ENCODE data around the gene CTIF.

CTIF gene

GRCh38 chr18:48581206-48581605 is 42.4 kb downstream of the CTIF start:
- Histone ChIP-seq H3K79me1 (replicated peaks; ENCODE audit: low read length, poor library complexity, severe bottlenecking) (peaks cover 54% of the 10 kb centered on the region), H2AK5ac (ENCODE audit: low read length, severe bottlenecking) (peak overlapping the region; percentile 44), H2BK12ac (ENCODE audit: low read length in 2 of 2) (no peak overlapping the region), H3K23ac (ENCODE audit: low read length in 2 of 2) (no peak overlapping the region), H3K4me1 (ENCODE audit: control insufficient read depth, insufficient read depth, low read depth, low read length) (peaks cover 24% of the 10 kb centered on the region), H3K4ac (ENCODE audit: low read depth in 1 of 2, low read length in 2 of 2) (no peak overlapping the region), H3K27ac (ENCODE audit: low read length, poor library complexity, severe bottlenecking) (no peak overlapping the region), H3K9me3 (ENCODE audit: control insufficient read depth, low read length) (no peaks in the 10 kb centered on the region), H3K4me2 (ENCODE audit: low read length, poor library complexity, severe bottlenecking) (no peak overlapping the region), H2BK15ac (ENCODE audit: low read depth, poor library complexity, severe bottlenecking) (no peak overlapping the region), H3K4me3 (ENCODE audit: insufficient read depth in 1 of 2, low read depth in 1 of 2, low read length in 2 of 2) (no peak overlapping the region), H2BK5ac (ENCODE audit: low read depth, low read length, poor library complexity, severe bottlenecking) (no peak overlapping the region), H3K36me3 (ENCODE audit: control insufficient read depth in 1 of 2, insufficient read depth in 2 of 2, low read depth in 1 of 2, low read length in 2 of 2) (peaks cover 7 to 27% of the 10 kb centered on the region in 2 experiments), H4K8ac (ENCODE audit: low read length) (no peak overlapping the region), H2AFZ (ENCODE audit: low read depth, low read length) (no peak overlapping the region), H3K9ac (ENCODE audit: low read length) (peak overlapping the region; percentile 31), H4K91ac (ENCODE audit: low read length) (no peak overlapping the region), H3K18ac (ENCODE audit: low read depth in 1 of 2, low read length in 2 of 2) (peak overlapping the region in 1 of 2 experiments; percentile 22), H3K27me3 (ENCODE audit: control insufficient read depth in 1 of 2, insufficient read depth in 1 of 2, low read length in 2 of 2) (no peaks in the 10 kb centered on the region), H3K14ac (ENCODE audit: low read length in 2 of 2) (no peak overlapping the region), H2BK120ac (ENCODE audit: low read depth, low read length) (no peak overlapping the region)
- DNase-seq = no peak
- 92% methylated on average over 4 of the region's 4 CpGs for WGBS

GRCh38 chr18:48581941-48582340 is 43.1 kb downstream of the CTIF start:
- Histone ChIP-seq H3K18ac (ENCODE audit: low read depth in 1 of 2, low read length in 2 of 2) (no peak overlapping the region), H3K36me3 (ENCODE audit: control insufficient read depth in 1 of 2, insufficient read depth in 2 of 2, low read depth in 1 of 2, low read length in 2 of 2) (peaks cover 7 to 23% of the 10 kb centered on the region in 2 experiments), H3K79me1 (replicated peaks; ENCODE audit: low read length, poor library complexity, severe bottlenecking) (peaks cover 48% of the 10 kb centered on the region), H4K8ac (ENCODE audit: low read length) (peak overlapping the region; percentile 27), H2BK120ac (ENCODE audit: low read depth, low read length) (no peak overlapping the region), H3K23ac (ENCODE audit: low read length in 2 of 2) (no peak overlapping the region), H3K14ac (ENCODE audit: low read length in 2 of 2) (no peak overlapping the region), H3K4me3 (ENCODE audit: insufficient read depth in 1 of 2, low read depth in 1 of 2, low read length in 2 of 2) (no peak overlapping the region), H2BK15ac (ENCODE audit: low read depth, poor library complexity, severe bottlenecking) (no peak overlapping the region), H2AFZ (ENCODE audit: low read depth, low read length) (no peak overlapping the region), H2AK5ac (ENCODE audit: low read length, severe bottlenecking) (no peak overlapping the region), H3K9ac (ENCODE audit: low read length) (no peak overlapping the region), H3K27ac (ENCODE audit: low read length, poor library complexity, severe bottlenecking) (no peak overlapping the region), H3K4ac (ENCODE audit: low read depth in 1 of 2, low read length in 2 of 2) (no peak overlapping the region), H3K27me3 (ENCODE audit: control insufficient read depth in 1 of 2, insufficient read depth in 1 of 2, low read length in 2 of 2) (no peaks in the 10 kb centered on the region), H3K9me3 (ENCODE audit: control insufficient read depth, low read length) (no peaks in the 10 kb centered on the region), H2BK12ac (ENCODE audit: low read length in 2 of 2) (no peak overlapping the region), H3K4me2 (ENCODE audit: low read length, poor library complexity, severe bottlenecking) (no peak overlapping the region), H3K4me1 (ENCODE audit: control insufficient read depth, insufficient read depth, low read depth, low read length) (peaks cover 23% of the 10 kb centered on the region), H2BK5ac (ENCODE audit: low read depth, low read length, poor library complexity, severe bottlenecking) (no peak overlapping the region), H4K91ac (ENCODE audit: low read length) (no peak overlapping the region)
- WGBS = 94% methylated on average over 8 of the region's 8 CpGs
- DNase-seq = no peak

GRCh38 chr18:48582946-48583345 is 44.1 kb downstream of the CTIF start:
- Histone ChIP-seq H3K9me3 (ENCODE audit: control insufficient read depth, low read length) (no peaks in the 10 kb centered on the region), H3K9ac (ENCODE audit: low read length) (no peak overlapping the region), H3K79me1 (replicated peaks; ENCODE audit: low read length, poor library complexity, severe bottlenecking) (peaks cover 43% of the 10 kb centered on the region), H3K18ac (ENCODE audit: low read depth in 1 of 2, low read length in 2 of 2) (no peak overlapping the region), H2AK5ac (ENCODE audit: low read length, severe bottlenecking) (no peak overlapping the region), H3K36me3 (ENCODE audit: control insufficient read depth in 1 of 2, insufficient read depth in 2 of 2, low read depth in 1 of 2, low read length in 2 of 2) (peaks cover 2 to 16% of the 10 kb centered on the region in 2 experiments), H3K4me1 (ENCODE audit: control insufficient read depth, insufficient read depth, low read depth, low read length) (peaks cover 23% of the 10 kb centered on the region), H3K4ac (ENCODE audit: low read depth in 1 of 2, low read length in 2 of 2) (no peak overlapping the region), H3K27ac (ENCODE audit: low read length, poor library complexity, severe bottlenecking) (no peak overlapping the region), H2BK120ac (ENCODE audit: low read depth, low read length) (no peak overlapping the region), H3K14ac (ENCODE audit: low read length in 2 of 2) (no peak overlapping the region), H4K91ac (ENCODE audit: low read length) (no peak overlapping the region), H2BK5ac (ENCODE audit: low read depth, low read length, poor library complexity, severe bottlenecking) (no peak overlapping the region), H2BK12ac (ENCODE audit: low read length in 2 of 2) (peak overlapping the region in 1 of 2 experiments; percentile 29), H3K4me3 (ENCODE audit: insufficient read depth in 1 of 2, low read depth in 1 of 2, low read length in 2 of 2) (no peak overlapping the region), H2AFZ (ENCODE audit: low read depth, low read length) (no peak overlapping the region), H2BK15ac (ENCODE audit: low read depth, poor library complexity, severe bottlenecking) (no peak overlapping the region), H4K8ac (ENCODE audit: low read length) (no peak overlapping the region), H3K27me3 (ENCODE audit: control insufficient read depth in 1 of 2, insufficient read depth in 1 of 2, low read length in 2 of 2) (no peaks in the 10 kb centered on the region), H3K4me2 (ENCODE audit: low read length, poor library complexity, severe bottlenecking) (no peak overlapping the region), H3K23ac (ENCODE audit: low read length in 2 of 2) (no peak overlapping the region)
- no peak for DNase-seq
- 97% methylated on average over 2 of the region's 2 CpGs for WGBS

GRCh38 chr18:48583573-48583972 is 44.7 kb downstream of the CTIF start:
- no peak overlapping the region for H2AK5ac ChIP-seq (ENCODE audit: low read length, severe bottlenecking)
- peaks cover 23% of the 10 kb centered on the region for H3K4me1 ChIP-seq (ENCODE audit: control insufficient read depth, insufficient read depth, low read depth, low read length)
- H3K27me3 ChIP-seq (ENCODE audit: control insufficient read depth in 1 of 2, insufficient read depth in 1 of 2, low read length in 2 of 2) = no peaks in the 10 kb centered on the region
- no peak for DNase-seq
- H3K18ac ChIP-seq (ENCODE audit: low read depth in 1 of 2, low read length in 2 of 2) = no peak overlapping the region
- H3K14ac ChIP-seq (ENCODE audit: low read length in 2 of 2) = no peak overlapping the region
- no peak overlapping the region for H3K23ac ChIP-seq (ENCODE audit: low read length in 2 of 2)
- no peak overlapping the region for H2AFZ ChIP-seq (ENCODE audit: low read depth, low read length)
- peaks cover 49% of the 10 kb centered on the region for H3K79me1 ChIP-seq (replicated peaks; ENCODE audit: low read length, poor library complexity, severe bottlenecking)
- H3K27ac ChIP-seq (ENCODE audit: low read length, poor library complexity, severe bottlenecking) = no peak overlapping the region
- no peak overlapping the region for H4K8ac ChIP-seq (ENCODE audit: low read length)
- H2BK120ac ChIP-seq (ENCODE audit: low read depth, low read length) = no peak overlapping the region
- 97% methylated on average over 4 of the region's 5 CpGs for WGBS
- no peak overlapping the region for H3K9ac ChIP-seq (ENCODE audit: low read length)
- no peaks in the 10 kb centered on the region for H3K9me3 ChIP-seq (ENCODE audit: control insufficient read depth, low read length)
- H3K36me3 ChIP-seq (ENCODE audit: control insufficient read depth in 1 of 2, insufficient read depth in 2 of 2, low read depth in 1 of 2, low read length in 2 of 2) = peaks cover 0 to 16% of the 10 kb centered on the region in 2 experiments
- no peak overlapping the region for H4K91ac ChIP-seq (ENCODE audit: low read length)
- no peak overlapping the region for H2BK15ac ChIP-seq (ENCODE audit: low read depth, poor library complexity, severe bottlenecking)
- no peak overlapping the region for H3K4me2 ChIP-seq (ENCODE audit: low read length, poor library complexity, severe bottlenecking)
- H3K4ac ChIP-seq (ENCODE audit: low read depth in 1 of 2, low read length in 2 of 2) = no peak overlapping the region
- H2BK5ac ChIP-seq (ENCODE audit: low read depth, low read length, poor library complexity, severe bottlenecking) = no peak overlapping the region
- no peak overlapping the region for H2BK12ac ChIP-seq (ENCODE audit: low read length in 2 of 2)
- no peak overlapping the region for H3K4me3 ChIP-seq (ENCODE audit: insufficient read depth in 1 of 2, low read depth in 1 of 2, low read length in 2 of 2)

All from mesenchymal stem cell (in vitro differentiated cells and primary cell).